Measurements from ENCODE around the gene SESN3. TPM values are rescaled to one million over a fixed set of nuclear protein-coding genes. Genes with fewer than 3 reads are reported as not detected.

Gene SESN3
- total RNA-seq = 2.9 and 10.0 TPM in 2 replicates

GRCh38 chr11:95231127-95231880 lies at the start of gene SESN3:
SESN3 (minus strand) TSS chr11:95231202; CDS start chr11:95230860, 342 bp downstream.

Other genes starting within 250 kb of the SESN3 start
- not detected in 2 replicates for gene KDM4E, start 205.9 kb downstream of the SESN3 start, total RNA-seq
- gene KDM4F, start 181.8 kb downstream of the SESN3 start, total RNA-seq = not detected in 2 replicates
- 17.4 and 20.2 TPM in 2 replicates for gene SRSF8, start 164.3 kb downstream of the SESN3 start, total RNA-seq
- 27.1 and 40.8 TPM in 2 replicates for gene ENDOD1, start 141.4 kb downstream of the SESN3 start, total RNA-seq